IPS-NIHi7 (cell line): Measurements from ENCODE around the gene MYBBP1A.

ENCODE experiments used
- DNase-seq: peaks from one replicate; pipeline ENCODE4 v3.0.0; 2012; ENCODE audit warnings: mixed read lengths; ENCODE audit errors: extremely low spot score

MYBBP1A gene

DNA sequence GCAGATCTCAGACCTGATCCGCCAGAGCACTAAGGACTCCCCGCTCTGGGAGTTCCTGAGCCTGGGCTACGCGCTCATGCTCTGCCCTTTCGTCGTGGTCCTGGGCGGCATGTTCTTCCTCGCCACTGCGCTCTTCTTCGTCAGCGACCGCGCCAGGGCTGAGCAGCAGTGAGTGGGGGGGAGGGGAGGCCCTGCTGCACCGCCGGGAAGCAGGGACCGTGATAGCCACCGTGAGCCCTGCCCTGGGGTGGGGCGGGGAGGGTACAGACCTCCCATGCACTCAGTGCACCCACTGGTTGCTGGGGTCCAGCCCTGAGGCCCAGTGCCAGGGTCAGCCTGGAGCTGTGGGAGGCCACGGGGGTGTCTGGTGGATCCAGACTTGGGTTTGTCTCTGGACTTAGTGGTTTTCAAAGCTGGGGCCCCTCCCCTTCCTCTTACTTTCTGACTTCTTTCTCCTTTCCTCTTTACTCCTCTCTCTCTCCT is 18.9 kb downstream of the MYBBP1A start:
- DNase-seq: peak; percentile 76

DNA sequence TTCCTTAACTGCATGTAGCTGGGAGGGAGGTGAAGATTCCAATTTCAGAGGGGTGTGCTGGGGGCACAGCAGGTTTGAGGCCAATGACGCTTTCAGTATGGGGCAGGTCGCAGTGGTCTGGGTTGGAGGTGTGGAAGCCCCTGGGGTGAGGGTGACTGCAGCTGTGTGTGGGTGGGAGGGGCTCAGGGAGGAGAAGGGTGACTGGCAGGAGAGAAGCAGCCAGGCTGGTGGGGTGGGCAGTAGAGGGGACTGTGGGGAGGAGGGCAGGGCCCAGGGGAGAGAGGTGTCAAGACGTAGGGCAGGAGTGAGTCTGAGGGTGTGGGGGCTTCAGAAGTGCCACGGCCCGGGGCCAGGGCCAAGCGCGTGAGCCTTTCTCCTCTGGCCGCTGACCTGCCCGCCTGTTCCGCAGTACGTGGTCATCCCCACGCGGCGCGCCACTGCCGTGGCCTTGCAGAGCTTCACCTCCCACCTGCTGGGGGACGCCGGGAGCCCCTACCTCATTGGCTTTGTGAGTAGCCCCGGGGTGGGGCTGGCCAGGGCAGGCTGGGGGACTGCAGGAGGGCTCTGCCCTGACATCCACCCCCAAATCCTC is 19.4 kb downstream of the MYBBP1A start:
- no peak for DNase-seq

DNA sequence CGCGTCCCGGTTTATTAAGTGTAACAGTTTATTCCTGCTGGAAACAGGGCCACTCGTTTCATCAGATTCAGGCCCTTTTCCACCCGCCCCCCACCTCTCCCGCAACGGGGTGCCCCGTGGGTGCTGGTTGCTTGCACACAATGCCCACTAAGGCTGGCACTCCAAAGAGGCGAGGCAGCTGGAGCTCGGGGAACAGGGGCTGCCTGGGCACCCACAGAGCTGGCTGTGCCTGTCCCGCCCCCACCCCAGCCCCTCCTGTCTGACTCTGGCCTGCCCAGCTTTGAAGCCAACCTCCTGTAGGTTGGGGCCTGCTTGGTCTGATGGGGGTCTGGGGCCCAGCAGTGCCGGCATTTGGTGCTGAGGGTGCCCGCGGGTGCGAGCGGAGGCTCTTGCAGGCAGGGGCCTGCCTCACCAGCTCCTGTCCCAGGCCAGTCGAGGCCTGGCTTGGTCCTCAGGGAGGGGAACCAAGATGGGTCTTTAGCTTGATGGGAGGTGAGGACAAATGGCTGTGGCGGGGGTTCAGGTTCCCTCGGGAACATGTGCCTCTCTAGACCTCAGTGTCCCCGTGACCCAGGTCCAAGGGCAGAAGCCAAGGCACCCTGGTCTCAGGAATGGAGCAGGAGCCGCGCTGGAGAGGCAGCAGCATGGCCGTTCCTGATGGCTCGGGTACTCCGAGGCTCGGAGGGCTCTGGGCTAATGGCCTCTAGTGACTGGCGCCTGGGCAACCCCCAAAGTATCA is 20.1 kb downstream of the MYBBP1A start:
- no peak for DNase-seq

DNA sequence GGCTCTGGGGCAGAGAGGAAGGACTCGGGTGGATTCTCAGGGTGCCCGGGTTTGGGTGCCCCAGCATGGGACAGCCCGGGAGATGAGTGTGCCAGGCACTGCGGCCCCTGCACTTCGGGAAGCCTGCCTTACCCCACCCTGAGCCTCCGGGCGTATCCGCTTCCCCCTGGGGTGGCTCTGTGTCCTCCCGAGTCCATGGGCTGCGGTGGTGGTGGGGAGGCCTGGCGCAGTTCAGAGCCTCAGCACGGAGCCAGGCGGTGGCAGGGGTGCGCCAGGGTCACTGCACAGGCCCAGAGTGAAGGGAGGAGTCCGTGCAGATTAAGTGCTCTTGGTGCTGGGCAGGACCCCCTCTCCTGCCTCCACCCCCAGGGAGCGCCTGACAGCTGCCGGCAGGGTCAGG is 20.7 kb downstream of the MYBBP1A start:
- DNase-seq: no peak

DNA sequence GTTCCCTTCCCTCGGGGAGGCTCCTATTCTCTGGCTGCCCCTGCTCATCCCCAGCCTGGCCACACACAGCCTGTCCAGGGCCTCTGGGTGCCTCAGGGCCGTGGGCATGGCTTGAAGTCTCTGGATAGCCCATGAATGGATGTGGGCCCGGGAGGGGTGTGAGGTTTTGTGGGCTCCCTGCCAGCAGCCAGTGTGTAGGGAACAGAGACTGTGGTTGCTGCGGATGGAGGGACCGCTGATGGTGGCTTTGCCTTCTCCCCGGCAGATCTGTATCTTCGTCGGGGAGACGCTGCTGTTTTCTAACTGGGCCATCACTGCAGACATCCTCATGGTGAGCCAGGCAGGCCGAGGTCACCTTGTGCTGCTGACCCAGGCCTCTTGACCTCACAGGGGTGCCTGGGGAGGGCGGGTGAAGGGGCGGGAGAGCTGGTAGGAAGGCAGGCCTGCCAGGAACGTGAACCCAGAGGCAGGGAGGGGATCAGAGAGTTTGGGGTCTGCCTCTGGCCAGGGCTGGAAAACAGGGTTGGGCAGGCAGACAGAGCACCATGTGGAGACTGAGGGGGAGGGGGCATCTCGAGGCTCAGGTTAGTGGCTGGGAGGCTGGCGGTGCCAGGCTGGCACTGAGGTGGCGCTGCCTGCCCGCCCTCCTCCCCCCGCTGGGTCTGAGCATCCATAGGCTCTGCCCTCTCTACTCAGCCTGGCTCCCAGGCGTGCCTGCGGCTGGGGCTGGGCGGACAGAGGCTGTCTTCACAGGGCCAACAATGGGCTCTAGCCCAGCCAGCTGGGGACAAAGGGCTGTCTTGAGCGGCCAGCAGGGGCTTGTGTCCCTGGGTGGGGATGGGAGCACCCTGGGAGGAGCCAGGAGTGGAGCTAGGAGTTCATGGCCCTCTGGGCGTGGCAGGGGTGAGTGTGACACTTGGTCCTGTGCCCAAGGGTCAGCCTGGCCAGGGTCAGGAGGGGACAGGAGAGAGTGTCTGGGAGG is 21.4 kb downstream of the MYBBP1A start:
- DNase-seq: no peak

DNA sequence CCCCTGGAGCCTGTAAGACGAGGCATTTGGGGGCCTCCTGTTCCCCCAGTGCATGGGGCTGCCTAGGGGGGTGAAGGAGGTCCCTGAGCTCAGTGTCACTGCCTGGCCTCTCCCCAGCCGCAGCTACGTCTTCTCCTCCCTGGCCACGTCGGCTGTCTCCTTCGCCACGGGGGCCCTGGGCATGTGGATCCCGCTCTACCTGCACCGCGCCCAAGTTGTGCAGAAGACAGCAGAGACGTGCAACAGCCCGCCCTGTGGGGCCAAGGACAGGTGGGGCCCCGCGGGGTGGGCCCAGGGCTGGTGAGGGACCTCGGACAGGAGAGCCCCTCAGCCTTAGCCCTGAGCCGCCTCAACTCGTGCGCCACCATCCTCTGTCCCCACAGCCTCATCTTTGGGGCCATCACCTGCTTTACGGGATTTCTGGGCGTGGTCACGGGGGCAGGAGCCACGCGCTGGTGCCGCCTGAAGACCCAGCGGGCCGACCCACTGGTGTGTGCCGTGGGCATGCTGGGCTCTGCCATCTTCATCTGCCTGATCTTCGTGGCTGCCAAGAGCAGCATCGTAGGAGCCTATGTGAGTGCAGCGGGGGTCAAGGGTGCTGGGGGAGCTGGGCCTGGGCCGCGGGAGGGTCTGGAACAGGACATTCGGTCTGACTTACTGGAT is 22.2 kb downstream of the MYBBP1A start:
- no peak for DNase-seq

DNA sequence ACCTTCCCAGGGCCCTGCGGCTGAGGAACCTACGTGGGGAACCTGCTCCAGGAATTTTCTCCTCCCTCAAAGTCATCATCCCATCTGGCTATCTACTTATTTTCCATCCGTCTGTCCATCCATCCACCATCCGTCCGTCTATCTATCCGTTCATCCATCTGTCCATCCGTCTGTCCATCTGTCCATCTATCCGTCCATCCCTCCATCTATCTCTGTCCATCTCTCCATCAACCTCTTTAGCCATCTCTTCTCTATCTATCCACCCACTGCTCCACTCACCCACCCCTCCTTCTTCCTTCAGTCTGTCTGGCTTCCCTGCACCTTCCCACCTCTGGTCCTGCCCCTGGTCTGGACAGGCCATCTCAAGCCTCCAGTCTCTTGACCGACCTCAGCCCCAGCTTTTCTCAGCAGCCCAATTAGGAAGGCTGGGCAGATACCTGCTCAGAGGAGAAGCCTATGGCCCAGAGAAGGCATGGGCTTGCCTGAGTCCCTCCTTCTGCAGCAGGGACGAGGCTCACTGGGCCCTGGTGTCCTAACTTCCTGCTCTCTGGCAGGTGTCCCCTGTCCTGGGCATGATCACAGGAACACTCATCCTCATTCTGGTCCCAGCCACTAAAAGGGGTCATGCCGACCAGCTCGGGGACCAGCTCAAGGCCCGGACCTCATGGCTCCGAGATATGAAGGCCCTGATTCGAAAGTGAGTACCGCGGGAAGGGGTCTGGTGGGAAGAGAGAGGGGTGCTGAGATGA is 23.0 kb downstream of the MYBBP1A start:
- DNase-seq: no peak

DNA sequence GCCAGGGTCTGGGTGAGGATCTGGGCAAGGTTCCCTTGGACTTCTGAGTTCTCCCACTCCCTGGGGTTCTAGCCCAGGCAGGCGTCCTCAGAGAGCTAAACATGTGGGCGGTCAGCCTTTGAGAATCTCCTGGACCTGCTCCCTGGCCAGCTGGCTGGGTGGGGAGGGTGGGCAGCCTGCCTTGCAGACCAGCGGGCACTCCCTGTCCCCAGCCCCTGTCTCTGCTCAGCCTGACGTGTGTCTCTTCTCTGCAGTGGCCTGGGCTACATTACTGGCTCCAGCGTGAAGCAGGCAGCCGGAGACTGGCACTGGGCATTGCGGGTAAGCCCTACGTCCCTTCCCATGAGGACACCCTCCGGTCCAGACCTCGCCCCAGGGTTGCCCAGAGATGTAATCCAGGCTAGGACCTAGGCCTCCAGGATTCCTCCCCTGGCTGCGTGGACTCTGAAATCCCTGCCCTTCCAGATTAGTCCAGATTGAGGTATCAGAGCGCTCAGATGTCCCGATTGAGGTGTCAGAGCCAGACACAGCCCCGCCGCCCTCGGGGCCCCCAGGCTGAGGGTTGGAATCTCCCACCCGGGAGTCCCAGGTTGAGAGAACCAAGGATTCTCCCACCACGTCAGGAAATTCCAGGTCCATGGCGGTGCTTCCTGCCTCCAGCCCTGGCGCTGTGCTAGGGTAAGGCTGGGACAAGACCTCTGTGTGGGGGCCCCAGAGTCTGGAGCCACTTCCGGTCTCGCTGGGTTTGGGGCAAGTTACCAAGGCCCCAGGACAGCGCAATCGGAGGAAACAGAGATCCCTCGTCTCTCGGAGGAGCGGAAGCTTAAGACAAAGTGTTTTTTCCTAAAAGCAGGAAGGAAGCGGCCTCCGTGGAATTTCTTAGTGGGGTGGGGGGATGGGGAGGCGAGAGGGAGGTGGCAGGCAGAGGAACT is 24.1 kb downstream of the MYBBP1A start:
- no peak for DNase-seq

DNA sequence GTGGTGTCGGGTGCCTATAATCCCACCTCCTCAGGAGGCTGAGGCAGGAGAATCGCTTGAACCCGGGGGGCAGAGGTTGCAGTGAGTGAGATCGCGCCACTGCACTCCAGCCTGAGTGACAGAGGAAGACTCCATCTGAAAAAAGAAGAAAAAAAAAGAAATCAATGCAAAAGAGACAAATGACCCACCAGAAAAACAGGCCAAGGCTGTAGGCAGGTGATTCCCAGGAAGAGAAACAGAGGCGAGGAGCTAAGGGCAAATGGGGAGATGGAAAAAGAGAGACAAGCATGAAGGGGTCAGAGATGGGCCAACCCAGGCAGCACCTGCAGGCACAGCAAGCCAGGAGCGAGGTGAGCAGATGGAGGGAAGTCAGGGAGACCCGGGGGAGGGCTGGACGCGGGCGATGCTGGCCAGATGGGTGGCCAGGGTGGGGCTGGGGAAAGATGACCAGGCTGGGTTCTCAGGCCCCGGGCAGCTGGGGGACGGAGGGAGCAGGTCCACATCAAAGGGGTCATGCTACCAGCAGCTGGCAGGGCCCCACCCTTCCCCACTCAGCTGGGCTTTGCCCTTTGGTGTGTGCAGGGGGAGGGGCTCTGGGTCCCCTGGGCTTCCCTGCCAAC is 25.5 kb downstream of the MYBBP1A start:
- DNase-seq: no peak

DNA sequence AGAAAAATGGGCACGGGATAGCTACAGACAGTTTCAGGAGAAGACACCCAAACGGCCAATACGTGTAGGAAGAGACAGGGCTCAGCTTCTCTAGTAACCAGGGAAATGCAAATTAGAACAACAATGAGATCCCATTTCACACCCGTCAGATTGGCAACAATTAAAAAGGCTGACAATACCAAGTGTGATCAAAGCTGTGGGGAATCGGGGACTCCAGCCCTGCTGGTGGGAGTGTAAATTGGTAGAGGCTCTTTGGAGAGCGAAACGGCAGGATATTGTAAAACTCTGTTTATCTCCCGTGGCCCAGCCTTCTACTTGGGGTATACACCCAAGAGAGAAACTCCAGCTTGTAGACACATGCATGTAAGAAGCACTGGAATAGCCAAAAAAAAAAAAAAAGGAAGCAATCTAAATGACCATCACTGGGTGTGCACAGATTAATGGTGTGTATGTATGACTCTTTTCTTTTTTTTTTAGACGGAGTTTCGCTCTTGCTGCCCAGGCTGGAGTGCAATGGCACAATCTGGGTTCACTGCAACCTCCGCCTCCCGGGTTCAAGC is 27.5 kb downstream of the MYBBP1A start:
- no peak for DNase-seq

DNA sequence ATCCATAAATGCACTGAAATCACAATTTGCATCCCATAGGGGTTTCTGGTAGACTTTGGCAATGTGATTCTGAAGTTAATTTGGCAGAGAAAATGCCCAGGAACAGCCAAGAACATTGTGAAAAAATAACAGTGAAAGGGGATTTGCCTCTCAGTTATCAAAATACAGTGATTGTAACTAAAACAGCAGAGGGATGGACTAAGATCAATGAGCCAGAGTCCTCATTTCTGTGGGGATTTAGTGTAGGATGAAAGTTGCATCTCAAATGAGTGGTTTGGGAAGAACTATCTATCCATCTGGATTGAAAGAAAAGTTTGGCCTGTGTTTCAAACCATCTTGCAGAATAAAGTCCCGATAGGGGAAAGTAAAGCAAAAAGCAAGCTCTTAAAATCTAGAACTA is 28.1 kb downstream of the MYBBP1A start:
- DNase-seq: no peak

DNA sequence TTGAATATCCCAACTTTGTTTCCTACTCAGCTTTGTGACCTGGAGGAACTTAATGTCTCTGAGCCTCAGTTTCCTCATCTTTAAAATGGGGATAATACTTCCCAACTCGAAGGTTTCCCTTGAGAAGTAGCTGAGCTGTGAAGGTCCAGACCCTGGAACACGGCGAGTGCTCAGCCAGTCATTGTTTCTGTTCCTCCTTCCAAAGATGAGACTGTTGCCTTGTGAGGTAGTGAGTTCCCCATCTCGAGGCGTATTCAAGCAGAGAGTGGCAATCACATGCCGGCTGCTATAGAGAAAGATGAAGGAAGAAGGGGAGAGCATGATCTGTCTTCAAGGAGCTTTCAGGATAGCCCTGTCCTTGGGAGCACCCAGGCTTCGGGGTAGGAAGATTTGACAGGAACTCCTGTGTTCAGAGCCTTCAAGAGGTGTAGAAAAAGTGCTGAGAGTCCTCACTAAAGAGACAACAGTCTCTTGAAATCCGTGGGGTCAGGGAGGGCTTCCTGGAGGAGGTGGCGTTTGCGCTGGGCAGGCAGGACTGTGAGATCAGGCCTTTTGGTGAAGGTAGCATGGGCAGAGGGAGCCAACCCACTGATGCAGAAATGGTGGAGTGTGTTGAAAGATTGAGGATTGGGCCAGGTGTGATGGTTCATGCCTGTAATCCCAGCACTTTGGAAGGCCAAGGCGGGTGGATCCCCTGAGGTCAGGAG is 29.3 kb downstream of the MYBBP1A start:
- no peak for DNase-seq

DNA sequence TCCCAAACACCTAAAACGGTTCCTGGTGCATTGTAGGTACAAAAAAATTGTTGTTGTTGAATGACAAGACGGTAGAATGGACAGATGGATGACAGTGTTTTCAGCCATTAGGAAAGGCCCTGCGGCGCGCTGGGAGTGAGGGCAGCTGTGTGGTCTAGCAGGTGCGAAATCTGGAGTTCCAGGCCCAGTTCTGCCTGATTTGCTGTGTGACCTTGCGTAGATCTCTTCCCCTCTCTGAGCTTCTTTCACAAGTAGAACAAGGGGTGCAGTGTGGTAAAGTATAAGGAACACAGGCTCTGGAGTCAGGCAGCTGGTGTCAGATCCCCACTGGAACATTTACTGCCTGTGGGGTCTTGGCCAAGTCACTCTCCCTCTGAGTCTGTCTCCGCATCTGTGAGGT is 31.2 kb downstream of the MYBBP1A start:
- no peak for DNase-seq

DNA sequence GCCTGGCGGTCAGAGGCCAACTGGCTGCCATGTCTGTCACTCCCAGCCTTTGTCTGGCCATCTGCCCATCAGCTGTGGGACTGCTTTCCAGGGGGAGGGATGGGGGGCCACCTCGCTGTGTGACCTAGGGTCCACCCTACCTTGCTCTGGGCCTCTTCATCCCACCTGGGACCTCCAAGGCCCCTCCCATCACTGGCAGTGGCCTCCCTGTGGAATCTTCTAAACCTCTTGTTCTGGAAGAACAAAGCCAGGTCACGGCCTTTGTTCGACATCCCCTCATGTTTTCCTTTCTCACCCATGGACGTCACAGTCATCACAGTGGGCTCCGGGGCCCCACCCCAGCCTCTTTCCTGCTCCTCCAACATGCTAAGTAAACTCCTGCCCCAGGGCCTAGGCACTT is 32.5 kb downstream of the MYBBP1A start:
- DNase-seq: no peak

DNA sequence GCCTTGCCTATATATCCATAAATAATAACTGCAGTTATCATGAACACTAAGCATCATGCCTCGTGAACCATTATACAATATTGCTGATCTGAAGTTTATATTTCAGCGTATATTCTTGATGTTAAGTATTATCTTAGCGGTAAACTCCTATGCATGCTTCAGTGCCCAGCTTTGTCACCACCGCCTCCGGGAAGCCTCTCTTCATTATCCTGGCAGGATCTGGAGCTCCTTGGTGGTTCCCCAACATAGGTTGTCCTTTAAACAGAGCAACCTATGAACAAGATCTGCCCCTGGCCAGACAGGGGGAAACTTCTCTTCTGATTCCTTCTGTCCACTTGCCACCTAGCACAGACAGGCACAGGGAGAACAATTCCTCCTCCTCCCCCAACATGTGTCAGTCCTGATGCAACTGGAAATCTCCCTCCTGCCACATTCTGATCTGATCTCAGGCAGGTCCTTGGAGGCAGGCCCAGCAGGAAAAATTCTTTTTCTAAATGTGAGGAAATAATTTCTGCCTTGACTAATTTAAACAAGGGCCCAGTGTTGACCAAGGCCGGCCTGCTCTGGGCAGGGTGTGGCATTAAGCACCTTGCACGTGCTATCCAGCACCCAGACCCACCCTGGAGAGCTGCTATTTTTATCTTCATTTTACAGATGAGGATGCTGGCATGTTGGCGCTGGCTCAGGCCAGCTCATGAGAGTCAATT is 34.1 kb downstream of the MYBBP1A start:
- no peak for DNase-seq

DNA sequence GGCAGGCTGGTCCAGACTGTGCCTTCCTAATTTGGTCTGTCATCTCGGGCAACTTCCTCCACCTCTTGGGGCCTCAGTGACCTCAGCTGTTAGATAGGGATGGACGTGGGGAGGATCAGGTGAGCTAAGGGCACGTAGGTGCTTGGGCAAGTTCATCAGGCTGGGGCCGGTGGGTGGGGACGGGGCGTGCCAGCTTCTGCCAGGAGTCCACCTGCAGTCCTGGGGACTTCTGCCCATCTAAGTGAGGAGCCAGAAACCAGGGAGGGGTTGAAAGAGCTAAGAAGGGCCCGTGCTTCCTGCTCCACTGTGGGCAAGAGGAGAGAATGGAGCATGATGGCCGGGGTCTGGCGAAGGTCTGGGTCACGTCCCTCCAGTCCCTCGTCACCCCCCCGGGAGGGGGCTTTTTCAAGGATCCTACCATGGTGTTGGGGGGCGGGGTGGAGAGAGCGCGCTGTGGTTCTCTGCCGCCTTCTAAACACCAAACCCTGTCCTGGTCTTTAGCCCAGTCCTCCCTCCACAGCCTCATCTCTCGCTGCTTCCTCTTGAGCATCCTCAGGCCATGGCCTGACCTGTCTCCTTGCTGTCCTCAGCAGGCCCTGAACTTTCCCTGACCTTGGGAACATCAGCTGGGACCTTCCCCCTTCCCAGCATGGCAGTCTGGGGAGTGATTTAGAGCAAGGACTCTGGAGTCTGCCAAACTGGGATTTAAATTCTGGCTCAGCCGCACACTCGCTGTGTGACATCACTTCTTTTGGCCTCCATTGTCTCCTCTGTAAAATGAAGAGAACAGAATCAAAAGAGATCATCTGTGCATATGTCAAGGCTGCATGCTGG is 34.9 kb downstream of the MYBBP1A start:
- DNase-seq: no peak

DNA sequence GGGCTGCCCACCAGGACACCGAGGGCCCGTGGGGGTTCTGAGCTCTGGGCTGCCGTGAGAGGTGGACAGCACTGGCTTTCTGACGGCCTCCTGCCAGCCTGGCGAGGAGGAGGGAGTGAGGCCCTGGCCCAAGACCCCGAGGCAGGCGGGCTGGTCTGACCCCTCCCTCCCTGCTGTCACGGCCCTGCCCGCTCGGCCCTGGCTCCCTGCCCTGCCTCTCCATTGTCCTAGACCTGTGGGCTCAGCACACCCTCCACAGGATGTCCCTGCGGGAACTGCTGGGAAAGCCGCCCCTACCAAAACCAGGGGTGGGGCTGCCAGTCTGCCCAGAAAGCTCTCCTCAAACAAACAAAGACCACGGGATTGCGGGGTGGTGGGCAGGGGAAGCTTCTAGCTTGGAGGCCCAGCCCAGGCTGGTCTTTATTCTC is 35.8 kb downstream of the MYBBP1A start:
- DNase-seq: no peak
